SJCRH30 (cell line): Measurements from ENCODE around the gene MORC4. TPM values are rescaled to one million over a fixed set of nuclear protein-coding genes. Genes with fewer than 3 reads are reported as not detected.
"Not testable (repeated sequence)": the region's sequence is repeated elsewhere in the genome, so short reads cannot be mapped to it uniquely, and the experiment has no call there.

Experiments used
- DNase-seq, 2 experiments: peaks; one replicate each; pipeline ENCODE4 v3.0.0-alpha.2; 2015 to 2020
- H3K27ac ChIP-seq: fragments of 250-450 bp; sonication (Bioruptor Pico); 2 replicates; pipeline ENCODE4 v1.5.1; 2020; ENCODE audit warnings: mild to moderate bottlenecking, moderate library complexity
- H3K27me3 ChIP-seq: fragments of 250-450 bp; sonication (Bioruptor Pico); 2 replicates; pipeline ENCODE4 v1.5.1; 2020; ENCODE audit warnings: mild to moderate bottlenecking, moderate library complexity
- H3K36me3 ChIP-seq: fragments of 250-450 bp; sonication (Bioruptor Pico); 2 replicates; pipeline ENCODE4 v1.5.1; 2020; ENCODE audit warnings: mild to moderate bottlenecking, moderate library complexity
- H3K4me1 ChIP-seq: fragments of 250-450 bp; sonication (Bioruptor Pico); 2 replicates; pipeline ENCODE4 v1.5.1; 2020; ENCODE audit warnings: mild to moderate bottlenecking, moderate library complexity
- H3K4me3 ChIP-seq: fragments of 250-450 bp; sonication (Bioruptor Pico); 2 replicates; pipeline ENCODE4 v1.5.1; 2020; ENCODE audit warnings: mild to moderate bottlenecking, moderate library complexity
- H3K9me3 ChIP-seq: fragments of 250-450 bp; sonication (Bioruptor Pico); replicated peaks from 2 replicates; pipeline ENCODE4 v1.5.1; 2020; ENCODE audit warnings: mild to moderate bottlenecking, moderate library complexity
- total RNA-seq: library from RNA; depleted of rRNA; stranded (reverse); fragments of >200 nt; shearing (Covaris generic); gene quantifications from 2 replicates; pipeline ENCODE4 v1.2.3, GENCODE V29; 2014

Gene MORC4
- total RNA-seq, 1 experiment from 2014 or later: 22.9 TPM

DNA sequence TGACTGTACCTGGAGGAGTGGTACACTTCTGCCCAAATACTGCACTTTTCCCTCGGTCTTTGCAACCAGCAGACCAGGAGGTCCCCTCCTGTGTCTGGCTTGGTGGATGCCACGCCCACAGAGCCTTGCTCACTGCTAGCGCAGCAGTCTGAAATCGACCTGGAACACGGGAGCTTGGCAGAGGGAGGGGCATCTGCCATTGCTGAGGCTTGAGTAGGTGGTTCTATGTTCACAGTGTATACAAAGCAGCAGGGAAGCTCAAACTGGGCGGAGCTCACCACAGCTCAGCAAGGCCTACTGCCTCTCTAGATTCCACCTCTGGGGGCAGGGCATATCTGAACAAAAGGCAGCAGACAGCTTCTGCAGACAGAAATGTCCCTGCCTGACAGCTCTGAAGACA is 33.5 kb downstream of the MORC4 start:
- H3K9me3 ChIP-seq, H3K27me3 ChIP-seq, H3K36me3 ChIP-seq, DNase-seq, H3K27ac ChIP-seq, H3K4me1 ChIP-seq, H3K4me3 ChIP-seq: not testable (repeated sequence)

DNA sequence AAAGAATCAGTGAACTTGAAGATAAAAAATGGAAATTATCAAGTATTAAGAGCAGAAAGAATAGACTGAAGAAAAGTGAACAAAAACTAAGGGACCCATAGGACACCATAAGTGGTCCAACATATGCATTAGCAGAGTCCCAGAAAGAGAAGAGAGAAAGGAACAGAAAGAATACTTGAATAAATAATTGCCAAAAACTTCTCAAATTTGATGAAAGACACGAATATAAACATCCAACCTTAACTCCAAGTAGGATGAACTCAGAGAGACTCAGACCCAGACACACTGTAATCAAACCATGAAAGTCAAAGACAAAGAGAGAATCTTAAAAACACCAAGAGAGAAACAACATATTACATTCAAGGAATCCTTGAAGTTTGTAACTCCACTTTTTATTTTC is 35.7 kb downstream of the MORC4 start:
- Histone ChIP-seq H3K4me3 (no peak overlapping the region), H3K4me1 (no peaks in the 10 kb centered on the region), H3K36me3 (no peaks in the 10 kb centered on the region), H3K27ac (no peak overlapping the region), H3K9me3 (no peaks in the 10 kb centered on the region), H3K27me3 (no peaks in the 10 kb centered on the region)
- no peak for DNase-seq

DNA sequence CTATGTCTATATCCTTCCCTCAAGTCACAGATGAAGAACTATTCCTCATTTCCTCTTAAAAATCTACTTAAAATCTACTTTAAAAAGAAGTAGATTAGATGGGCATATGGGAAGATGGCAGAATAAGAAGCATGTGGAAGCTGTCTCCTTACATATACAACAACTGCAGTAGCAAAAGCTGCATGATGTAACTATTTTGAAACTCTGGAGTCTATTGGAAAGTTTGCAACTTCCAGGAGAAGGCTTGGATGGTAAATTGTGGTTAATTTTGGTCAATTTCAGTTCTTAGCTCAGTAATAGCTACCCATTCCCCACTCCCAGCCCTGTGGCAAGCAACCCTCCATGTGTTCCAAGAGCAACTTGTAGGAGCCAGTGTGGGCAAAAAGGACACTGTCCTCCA is 36.9 kb downstream of the MORC4 start:
- Histone ChIP-seq H3K9me3 (no peaks in the 10 kb centered on the region), H3K27me3 (no peaks in the 10 kb centered on the region), H3K4me1 (no peaks in the 10 kb centered on the region), H3K36me3 (no peaks in the 10 kb centered on the region), H3K27ac (no peak overlapping the region), H3K4me3 (no peak overlapping the region)
- DNase-seq: no peak

DNA sequence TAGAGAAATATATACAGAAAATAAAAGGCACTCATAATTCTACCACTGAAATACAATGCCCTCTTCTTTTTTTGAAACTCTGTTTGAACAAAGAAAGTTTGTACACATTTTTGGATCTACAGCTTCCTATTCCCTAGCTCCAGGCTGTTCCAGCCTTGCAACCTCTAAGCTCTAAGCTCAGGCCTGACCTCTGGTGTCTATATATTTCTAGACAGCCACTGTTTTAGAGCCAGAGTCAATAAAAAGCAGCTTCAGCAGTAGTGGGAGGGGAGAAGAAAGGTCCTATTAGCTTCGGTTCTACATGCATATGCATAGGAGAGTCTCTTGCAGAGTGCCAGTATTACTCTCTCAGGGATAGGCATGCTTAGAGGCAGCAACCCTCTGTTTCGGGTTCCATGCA is 40.1 kb downstream of the MORC4 start:
- no peak overlapping the region for H3K4me3 ChIP-seq
- no peaks in the 10 kb centered on the region for H3K27me3 ChIP-seq
- no peaks in the 10 kb centered on the region for H3K9me3 ChIP-seq
- DNase-seq: no peak
- H3K27ac ChIP-seq: no peak overlapping the region
- no peaks in the 10 kb centered on the region for H3K36me3 ChIP-seq
- no peaks in the 10 kb centered on the region for H3K4me1 ChIP-seq

DNA sequence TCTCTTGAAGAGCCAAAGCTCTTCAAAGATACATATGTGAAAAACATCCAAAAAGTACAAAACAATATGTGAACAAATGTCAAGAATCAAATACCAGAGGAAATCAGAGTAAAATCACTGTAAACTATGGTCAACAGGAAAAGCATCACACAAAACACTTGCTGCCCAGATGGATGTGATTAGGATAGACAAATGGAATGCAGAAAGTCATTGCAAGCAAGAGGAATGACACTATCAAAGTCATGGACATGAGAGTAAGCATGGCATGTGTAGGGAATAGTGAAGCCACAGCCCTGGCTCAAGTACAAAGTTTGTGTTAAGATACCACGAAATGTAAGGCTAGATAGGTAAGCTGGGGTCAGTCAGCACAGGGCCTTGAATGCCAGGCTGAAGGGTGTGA is 42.2 kb downstream of the MORC4 start:
- H3K4me3 ChIP-seq: no peak overlapping the region
- no peak for DNase-seq
- H3K4me1 ChIP-seq: no peaks in the 10 kb centered on the region
- H3K27me3 ChIP-seq: no peaks in the 10 kb centered on the region
- no peaks in the 10 kb centered on the region for H3K9me3 ChIP-seq
- H3K36me3 ChIP-seq: no peaks in the 10 kb centered on the region
- H3K27ac ChIP-seq: no peak overlapping the region

DNA sequence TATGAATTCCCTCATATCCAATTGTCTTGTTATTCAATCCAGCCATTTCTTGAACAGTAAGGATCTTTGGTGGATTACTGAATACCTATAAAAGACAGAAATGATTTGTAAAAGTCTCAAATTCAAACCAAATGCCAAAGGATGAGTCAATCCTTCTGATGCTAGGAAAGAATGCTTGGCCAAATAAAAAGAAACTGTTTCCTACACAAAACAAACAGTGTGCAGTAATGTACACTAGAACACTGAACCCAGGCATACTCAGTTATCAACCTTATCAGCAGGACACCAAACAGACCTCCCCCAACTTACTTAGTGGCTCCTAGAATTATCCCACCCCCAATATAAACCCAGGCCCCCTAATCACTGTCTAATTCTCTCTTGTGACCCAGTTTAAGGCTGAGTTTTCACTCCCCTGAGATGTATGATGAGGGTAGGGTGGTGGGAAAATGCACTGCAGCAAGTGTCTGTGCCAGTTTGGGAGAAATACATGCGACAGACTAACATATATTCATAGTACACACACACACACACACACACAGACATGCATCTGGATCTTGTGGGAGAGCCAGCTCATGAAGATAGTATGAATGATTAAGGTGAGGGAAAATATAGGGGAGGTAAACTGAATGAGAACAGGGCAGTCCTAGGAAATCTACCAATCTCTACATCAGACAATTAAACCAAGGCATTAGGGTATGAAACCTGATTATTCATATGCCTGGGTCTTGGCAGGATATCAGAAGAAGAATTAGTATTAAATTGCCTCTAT is 44.8 kb downstream of the MORC4 start:
- no peak overlapping the region for H3K27ac ChIP-seq
- DNase-seq: no peak
- H3K27me3 ChIP-seq: no peaks in the 10 kb centered on the region
- no peaks in the 10 kb centered on the region for H3K36me3 ChIP-seq
- no peak overlapping the region for H3K4me3 ChIP-seq
- H3K4me1 ChIP-seq: no peaks in the 10 kb centered on the region
- no peaks in the 10 kb centered on the region for H3K9me3 ChIP-seq

DNA sequence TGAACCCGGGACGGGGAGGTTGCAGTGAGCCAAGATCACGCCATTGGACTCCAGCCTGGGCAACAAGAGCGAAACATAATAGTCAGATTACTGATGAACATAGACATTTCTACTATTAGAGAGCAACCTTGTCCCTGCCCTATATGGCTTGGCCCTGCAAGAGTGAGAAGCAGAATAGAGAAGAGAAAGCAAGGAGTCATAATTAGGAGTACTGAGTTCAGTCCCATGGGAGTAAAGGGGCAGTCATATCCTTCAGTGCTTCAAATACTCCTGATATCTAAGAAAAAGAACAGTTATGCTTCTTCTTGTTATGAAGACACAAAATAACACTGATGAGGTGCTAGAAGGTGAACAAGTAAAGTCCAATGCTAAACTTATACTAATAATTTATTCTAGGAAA is 46.0 kb downstream of the MORC4 start:
- no peaks in the 10 kb centered on the region for H3K27me3 ChIP-seq
- no peaks in the 10 kb centered on the region for H3K36me3 ChIP-seq
- DNase-seq: no peak
- H3K9me3 ChIP-seq: no peaks in the 10 kb centered on the region
- H3K27ac ChIP-seq: no peak overlapping the region
- no peaks in the 10 kb centered on the region for H3K4me1 ChIP-seq
- no peak overlapping the region for H3K4me3 ChIP-seq

DNA sequence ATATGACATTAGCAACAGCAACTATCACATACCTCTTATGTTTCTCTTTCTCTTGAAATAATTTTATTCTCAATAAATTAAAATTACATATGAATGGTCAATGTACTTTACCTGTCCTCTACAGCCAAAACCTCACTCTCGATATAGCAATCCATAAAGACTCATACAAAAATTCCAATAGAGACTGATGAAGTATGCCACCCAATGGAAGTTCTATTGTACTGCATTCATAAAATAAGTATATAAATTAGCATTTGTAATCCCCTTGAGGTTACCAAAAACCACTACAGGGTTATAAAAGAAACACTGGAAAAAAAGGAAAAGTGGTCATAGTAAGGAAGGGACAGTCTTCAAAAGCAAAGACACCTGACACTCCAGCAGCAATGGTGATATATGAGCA is 47.0 kb downstream of the MORC4 start:
- no peaks in the 10 kb centered on the region for H3K36me3 ChIP-seq
- no peaks in the 10 kb centered on the region for H3K4me1 ChIP-seq
- H3K4me3 ChIP-seq: no peak overlapping the region
- no peak overlapping the region for H3K27ac ChIP-seq
- no peaks in the 10 kb centered on the region for H3K27me3 ChIP-seq
- DNase-seq: no peak
- no peaks in the 10 kb centered on the region for H3K9me3 ChIP-seq

DNA sequence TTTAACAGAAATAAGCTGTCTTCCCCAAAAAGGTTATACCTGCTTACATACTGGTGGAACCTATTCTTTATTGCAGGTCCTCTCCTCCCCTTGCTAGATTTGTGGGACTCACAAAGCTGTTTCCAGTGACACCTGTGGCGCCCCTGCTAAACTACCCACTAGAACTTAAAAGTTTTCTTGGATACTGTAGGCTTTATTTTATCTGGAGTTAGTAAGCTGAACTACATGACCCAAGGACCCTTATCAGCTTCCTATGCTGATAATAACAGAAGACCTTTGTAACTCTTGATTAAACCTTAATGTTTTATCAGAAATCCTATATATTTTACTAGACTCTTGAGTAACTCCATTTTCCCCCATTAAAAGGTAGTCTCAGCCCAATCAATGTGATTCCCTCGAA is 47.5 kb downstream of the MORC4 start:
- no peaks in the 10 kb centered on the region for H3K4me1 ChIP-seq
- no peaks in the 10 kb centered on the region for H3K36me3 ChIP-seq
- no peak overlapping the region for H3K4me3 ChIP-seq
- DNase-seq: no peak
- H3K27ac ChIP-seq: no peak overlapping the region
- no peaks in the 10 kb centered on the region for H3K27me3 ChIP-seq
- H3K9me3 ChIP-seq: no peaks in the 10 kb centered on the region

DNA sequence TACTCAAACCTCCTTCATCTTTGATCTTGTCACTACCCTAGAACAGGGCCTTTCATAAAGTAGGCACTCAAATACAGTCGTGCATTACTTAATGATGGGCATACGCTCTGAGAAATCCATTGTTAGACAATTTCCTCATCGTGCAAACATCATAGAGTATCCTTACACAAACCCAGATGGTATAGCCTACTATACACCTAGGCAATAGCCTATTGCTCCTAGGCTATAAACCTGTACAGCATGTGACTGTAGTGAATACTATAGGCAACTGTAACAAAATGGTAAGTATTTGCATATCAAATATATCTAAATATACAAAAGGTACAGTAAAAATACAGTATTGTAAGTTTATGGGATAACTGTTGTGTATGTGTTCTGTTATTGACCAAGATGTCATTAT is 47.9 kb downstream of the MORC4 start:
- H3K4me1 ChIP-seq: no peaks in the 10 kb centered on the region
- no peaks in the 10 kb centered on the region for H3K27me3 ChIP-seq
- H3K4me3 ChIP-seq: no peak overlapping the region
- H3K27ac ChIP-seq: no peak overlapping the region
- H3K36me3 ChIP-seq: no peaks in the 10 kb centered on the region
- no peaks in the 10 kb centered on the region for H3K9me3 ChIP-seq
- no peak for DNase-seq

DNA sequence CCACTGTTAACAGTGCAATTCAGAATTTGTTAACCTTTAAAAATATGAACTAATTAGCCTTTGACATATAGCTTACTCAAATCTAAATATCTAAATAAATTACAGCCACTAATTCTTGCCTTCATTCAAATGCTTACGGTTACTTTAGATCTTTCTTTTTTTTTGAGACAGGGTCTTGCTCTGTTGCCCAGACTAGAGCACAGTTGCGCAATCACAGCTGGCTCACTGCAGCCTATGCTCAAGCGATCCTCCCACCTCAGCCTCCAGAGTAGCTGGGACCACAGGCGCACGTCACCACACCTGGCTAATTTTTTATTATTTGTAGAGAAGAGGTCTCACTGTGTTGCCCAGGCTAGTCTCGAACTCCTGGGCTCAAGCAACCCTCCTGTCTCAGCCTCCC is 48.8 kb downstream of the MORC4 start:
- no peaks in the 10 kb centered on the region for H3K36me3 ChIP-seq
- DNase-seq: no peak
- H3K4me1 ChIP-seq: no peaks in the 10 kb centered on the region
- H3K9me3 ChIP-seq: no peaks in the 10 kb centered on the region
- no peak overlapping the region for H3K4me3 ChIP-seq
- no peaks in the 10 kb centered on the region for H3K27me3 ChIP-seq
- no peak overlapping the region for H3K27ac ChIP-seq

DNA sequence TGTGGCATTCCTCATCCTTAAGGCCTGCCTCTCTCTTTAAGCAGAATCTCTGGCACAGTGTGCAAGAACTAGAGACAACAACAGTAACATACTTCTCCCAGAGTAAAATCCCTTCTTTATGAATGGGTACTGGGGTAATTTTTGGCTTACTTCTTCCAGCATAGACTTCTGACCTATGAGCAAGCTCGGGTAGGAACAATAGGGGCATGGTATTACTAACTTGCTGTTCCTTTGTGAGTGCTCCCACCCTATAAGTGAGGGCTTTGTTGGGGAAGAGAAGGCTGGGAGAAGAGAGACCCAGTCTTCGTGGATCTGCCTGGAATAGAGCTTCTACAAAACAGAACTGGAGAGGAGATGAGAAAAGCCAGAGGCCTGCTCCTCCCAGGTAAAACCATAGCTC is 49.6 kb downstream of the MORC4 start:
- no peaks in the 10 kb centered on the region for H3K4me1 ChIP-seq
- H3K36me3 ChIP-seq: no peaks in the 10 kb centered on the region
- no peaks in the 10 kb centered on the region for H3K9me3 ChIP-seq
- no peak overlapping the region for H3K27ac ChIP-seq
- no peak overlapping the region for H3K4me3 ChIP-seq
- H3K27me3 ChIP-seq: no peaks in the 10 kb centered on the region
- no peak for DNase-seq

DNA sequence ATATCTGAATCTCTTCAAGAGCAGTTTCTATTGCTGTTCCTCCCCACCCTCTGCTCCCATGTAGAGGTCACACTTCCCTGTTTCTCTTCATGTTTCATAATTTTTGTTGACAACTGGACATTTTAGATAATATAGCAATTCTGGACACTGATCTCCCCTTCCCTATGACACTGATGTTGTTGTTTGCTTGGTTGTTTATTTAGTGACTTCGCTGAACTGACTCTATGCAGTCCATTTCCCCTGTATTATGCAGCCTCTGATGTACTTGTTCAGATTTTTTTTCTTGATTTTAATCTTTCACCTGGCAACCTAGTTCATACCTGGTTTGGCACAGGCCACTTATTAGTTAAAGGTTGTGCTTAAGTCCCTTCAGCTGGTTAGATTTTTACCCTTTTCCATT is 50.6 kb downstream of the MORC4 start:
- Histone ChIP-seq H3K4me1 (no peaks in the 10 kb centered on the region), H3K36me3 (no peaks in the 10 kb centered on the region), H3K9me3 (no peaks in the 10 kb centered on the region), H3K27ac (no peak overlapping the region), H3K4me3 (no peak overlapping the region), H3K27me3 (no peaks in the 10 kb centered on the region)
- DNase-seq: no peak

DNA sequence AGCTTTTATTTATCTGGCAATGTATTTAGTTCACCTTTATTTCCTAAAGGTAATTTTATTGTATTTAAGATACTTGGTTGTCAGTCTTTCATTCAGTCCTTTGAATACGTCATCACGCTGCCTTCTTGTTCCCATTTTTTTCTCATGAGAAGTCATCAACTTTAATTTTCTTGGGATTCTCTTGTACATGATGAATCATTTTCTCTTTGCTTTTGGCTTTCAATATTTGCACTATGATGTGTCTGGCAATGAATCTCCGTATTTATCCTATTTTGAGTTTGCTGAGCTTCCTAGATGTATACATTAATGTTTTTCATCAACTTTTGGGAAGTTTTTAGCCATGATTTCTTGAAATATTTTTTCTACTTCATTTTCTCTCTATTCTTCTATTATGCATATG is 51.4 kb downstream of the MORC4 start:
- no peaks in the 10 kb centered on the region for H3K9me3 ChIP-seq
- H3K4me1 ChIP-seq: no peaks in the 10 kb centered on the region
- no peaks in the 10 kb centered on the region for H3K27me3 ChIP-seq
- H3K27ac ChIP-seq: no peak overlapping the region
- no peak overlapping the region for H3K4me3 ChIP-seq
- DNase-seq: no peak
- H3K36me3 ChIP-seq: no peaks in the 10 kb centered on the region

DNA sequence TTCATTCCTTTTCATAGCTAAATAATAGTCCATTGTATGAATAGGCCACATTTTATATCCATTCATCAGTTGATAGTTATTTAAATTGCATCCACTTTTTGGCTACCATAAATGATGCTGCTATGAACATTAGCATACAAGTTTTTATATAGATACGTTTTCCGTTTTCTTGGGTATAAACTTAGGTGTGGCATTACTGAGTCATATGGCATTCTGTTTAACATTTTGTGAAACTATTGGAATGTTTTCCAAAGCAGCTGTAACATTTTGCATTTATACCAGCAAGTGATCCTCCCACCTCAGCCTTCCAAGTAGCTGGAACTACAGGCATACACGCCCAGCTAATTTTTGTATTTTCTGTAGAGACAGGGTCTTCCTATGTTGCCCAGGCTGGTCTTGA is 53.5 kb downstream of the MORC4 start:
- no peak for DNase-seq
- no peaks in the 10 kb centered on the region for H3K4me1 ChIP-seq
- H3K4me3 ChIP-seq: no peak overlapping the region
- H3K27ac ChIP-seq: no peak overlapping the region
- H3K9me3 ChIP-seq: no peaks in the 10 kb centered on the region
- no peaks in the 10 kb centered on the region for H3K27me3 ChIP-seq
- H3K36me3 ChIP-seq: no peaks in the 10 kb centered on the region

DNA sequence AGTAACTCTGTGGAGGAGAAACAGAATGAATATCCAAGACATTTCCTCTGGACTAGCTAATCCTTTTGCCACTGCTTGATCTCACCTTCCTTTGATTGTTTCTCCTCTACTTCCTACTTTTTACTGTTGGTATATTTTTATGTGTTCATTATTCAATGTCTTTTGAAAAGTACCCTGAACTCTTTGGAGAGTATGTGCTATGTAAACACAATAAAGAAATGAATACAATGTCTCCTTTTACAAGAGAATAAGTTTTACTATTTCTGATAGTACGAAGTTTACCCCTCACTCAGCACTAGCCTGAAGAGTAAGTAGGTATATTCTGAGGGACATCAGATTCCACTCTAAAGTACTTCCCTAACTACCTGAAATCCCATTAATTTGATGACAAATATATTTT is 59.9 kb downstream of the MORC4 start:
- Histone ChIP-seq H3K27ac (no peak overlapping the region), H3K4me1 (no peaks in the 10 kb centered on the region), H3K36me3 (no peaks in the 10 kb centered on the region), H3K9me3 (no peaks in the 10 kb centered on the region), H3K27me3 (no peaks in the 10 kb centered on the region), H3K4me3 (no peak overlapping the region)
- no peak for DNase-seq
